C4-2B (cell line): ENCODE measurements around the gene CCDC9B.

Experiments used
- CTCF ChIP-seq: fragments of 450-650 bp; conservative IDR thresholded peaks from 2 replicates; pipeline ENCODE4 v1.5.1; 2017; ENCODE audit warnings: mild to moderate bottlenecking
- ZFX ChIP-seq: fragments of 450-650 bp; IDR thresholded peaks from 2 replicates; pipeline ENCODE4 v1.6.1; 2017

GRCh38 chr15:40305281-40305680 is 35.5 kb downstream of the CCDC9B start:
- TF ChIP-seq CTCF = no peak
- TF ChIP-seq ZFX = no peak
